Anterior cingulate cortex (tissue), 58 donors: ENCODE results near the gene WNT11.
A peak's percentile ranks its signal among the peaks of the same experiment; 100 is the strongest.

Experiments
- DNase-seq, 58 donors: peaks; one replicate each; lab custom pipeline; 2025; lab: John Stamatoyannopoulos, UW

Gene WNT11

DNA sequence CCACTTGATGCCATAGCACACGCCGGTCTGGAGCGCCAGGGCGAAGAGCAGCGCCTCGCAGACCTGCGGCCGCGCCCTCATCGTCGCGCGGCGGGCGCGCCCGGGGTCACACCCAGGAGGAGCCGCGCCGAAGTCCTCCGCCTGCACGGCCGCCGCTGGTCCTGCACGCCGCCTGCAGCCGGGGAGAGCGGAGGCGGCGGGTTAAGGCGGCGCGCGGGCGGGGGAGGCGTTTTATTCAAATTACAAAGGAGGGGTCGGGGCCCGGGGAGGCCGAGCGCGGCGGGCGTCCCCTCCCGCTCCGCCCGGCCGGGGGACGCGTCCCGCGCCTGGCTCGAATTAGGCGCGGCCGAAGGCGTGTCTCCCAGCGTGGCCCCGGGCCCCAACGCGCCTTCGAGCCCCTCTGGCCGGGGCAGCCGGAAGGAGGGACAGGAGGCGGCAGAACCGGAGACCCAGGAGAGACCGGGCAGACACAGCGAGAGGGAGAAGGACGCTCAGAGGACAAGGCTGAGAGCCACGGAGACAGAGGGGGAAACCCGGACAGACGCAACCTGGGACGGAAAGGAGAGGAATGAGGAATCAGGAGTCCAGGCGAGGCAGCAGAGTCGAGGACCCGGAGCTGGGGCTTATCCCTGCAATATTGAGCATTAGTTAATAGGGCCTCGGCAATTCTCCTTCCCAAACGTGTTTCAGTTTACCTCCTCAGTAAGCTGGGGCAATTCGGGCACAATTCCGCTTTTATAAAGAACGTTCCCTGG is at the start of gene WNT11:
TSS of gene WNT11 (minus strand) at position 176 of the 755 bp plus-strand sequence. CDS start at position 81, 95 bp downstream.
- no peak for DNase-seq

- DNase-seq: peak in 1 of 58 donors; percentile 20
These were observed 47.1 kb upstream of the WNT11 start for GRCh38 chr11:76253416-76253815.

- no peak for DNase-seq
These were observed 46.3 kb upstream of the WNT11 start for GRCh38 chr11:76252631-76253070.

- DNase-seq: no peak
These were observed 45.3 kb upstream of the WNT11 start for GRCh38 chr11:76251576-76251975.

GRCh38 chr11:76251226-76251575 is 44.9 kb upstream of the WNT11 start:
- no peak for DNase-seq

DNA sequence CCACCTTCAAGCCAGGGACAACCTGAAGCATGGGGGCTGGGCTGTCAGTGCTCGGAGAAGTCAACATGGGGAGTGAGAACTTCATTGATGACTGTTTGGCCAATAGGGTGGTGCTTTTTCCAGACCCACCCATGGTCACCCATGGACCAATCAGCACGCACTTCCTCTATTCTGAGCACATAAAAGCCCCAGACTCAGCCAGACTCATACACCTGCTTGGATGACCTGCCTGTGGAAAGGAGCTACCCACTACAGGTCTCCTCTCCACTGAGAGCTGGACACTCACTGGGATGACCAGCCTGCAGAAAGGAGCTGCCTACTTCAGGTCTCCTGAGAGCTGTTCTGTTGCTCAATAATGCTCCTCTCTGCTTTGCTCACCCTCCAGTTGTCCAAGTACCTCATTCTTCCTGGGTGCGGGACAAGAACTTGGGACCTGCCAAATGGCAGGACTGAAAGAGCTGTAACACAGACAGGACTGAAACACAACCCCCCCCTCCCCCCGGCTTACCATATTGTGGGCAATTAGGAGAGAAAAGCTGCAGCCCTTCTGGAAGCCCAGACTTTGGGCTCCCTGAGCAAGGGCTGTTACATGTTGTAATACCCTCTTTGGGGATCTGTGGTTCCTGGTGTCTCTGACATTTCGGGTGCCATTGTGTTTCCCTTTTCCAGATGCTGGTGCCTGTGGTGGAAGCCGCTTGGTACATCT is 44.4 kb upstream of the WNT11 start:
- no peak for DNase-seq

DNA sequence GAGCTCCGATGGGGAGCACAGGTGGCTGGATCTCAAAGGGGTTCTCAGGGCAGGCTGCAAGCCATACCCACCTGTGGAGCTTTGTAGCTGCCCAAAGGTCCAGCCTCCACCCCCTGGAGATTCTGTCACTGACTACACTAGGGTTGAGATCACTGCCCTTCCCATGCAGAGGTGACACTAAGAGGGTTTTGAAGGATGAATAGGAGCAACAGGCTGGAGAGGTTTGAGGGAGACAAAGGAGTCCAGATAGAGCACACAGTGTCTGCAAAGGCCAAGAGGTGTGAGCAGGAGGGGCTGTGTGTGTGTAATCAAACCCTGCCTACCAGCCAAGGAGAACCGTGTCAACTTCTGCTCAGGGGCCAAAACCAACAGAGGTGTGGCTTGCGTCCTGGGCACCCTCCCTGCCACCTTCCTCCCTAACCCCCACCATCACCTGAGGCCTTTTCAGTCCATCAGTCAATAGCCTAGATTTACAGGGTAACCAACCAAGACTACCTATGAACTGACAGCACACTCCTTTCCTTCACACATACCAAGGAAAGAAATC is 43.0 kb upstream of the WNT11 start:
- DNase-seq: no peak

DNA sequence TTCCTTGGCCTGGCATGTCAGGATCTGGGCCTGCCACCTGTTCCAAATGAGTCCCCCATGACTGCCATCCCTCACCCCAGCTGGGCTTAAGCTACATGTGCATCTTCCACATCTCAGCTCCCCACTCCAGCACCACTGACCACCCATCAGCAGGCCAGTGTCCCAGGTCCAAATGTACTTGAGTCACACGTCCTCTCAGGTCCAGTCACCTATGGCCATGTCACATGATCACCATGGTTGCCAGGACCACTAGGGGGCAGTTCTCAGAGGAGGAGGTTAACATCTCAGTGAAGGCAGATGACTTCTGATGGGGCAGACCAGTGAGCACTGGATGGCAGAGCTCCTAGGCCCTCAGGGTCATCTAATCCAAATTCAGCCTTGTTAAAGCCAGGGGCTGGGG is 41.9 kb upstream of the WNT11 start:
- no peak for DNase-seq

GRCh38 chr11:76247091-76247490 is 40.8 kb upstream of the WNT11 start:
- DNase-seq: no peak

DNA sequence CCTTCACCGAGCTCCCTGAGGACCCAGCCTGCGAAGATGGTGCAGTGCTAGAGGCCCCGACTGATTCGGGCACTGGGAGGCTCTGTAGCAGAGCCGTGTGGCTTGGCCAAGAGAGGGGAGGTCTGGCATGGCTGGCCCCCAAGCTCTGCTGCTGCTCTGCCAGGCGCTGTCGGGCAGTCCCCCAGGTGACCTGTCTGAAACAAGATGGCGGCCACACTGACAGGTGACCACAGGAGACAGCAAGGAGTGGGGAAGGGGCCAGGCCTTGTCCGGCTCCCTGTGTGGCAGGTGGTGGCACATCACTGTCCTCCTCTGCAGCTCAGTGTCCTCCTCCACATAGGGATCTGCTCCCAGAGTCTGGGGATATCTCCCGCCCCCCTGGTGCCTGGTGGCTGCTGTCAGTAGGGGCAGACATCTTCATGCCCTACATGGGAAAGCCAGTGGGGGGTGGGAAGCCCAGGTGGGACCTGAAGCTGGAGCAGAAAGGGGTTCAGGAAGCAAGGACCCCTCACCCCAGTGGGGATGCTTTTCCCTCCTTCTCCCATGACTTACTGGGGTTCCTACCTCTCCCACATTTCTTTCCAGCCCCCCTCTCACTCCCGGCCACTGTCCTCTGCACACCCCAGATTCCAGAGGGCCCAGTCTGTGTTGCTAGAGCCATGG is 40.1 kb upstream of the WNT11 start:
- no peak for DNase-seq

GRCh38 chr11:76245720-76246119 is 39.4 kb upstream of the WNT11 start:
- DNase-seq: no peak

DNA sequence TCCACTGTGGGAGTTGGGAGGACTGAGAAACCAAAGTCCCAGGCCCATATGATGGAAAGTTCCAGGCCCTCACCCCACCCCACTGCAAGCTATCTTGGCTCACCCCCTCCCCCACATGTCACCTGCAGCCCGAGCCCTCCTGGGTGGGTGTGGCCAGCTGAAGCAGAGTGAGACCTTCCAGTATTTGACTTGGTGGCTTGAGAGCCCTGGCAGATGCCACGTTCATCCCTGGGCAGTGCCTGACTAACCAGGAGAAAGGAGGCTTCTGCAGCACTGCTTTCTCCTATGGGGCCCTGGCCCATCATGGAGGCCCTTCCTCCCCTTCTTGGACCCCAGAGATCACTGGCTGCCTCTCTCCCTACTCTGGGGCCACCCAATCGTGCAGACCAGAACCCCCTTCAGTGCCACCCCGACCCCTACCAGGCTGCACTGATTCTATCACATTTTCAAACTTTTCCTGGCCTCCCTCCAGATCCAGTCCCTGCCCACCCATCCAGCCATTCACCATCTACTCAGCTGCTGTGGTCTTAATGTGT is 38.1 kb upstream of the WNT11 start:
- no peak for DNase-seq

DNA sequence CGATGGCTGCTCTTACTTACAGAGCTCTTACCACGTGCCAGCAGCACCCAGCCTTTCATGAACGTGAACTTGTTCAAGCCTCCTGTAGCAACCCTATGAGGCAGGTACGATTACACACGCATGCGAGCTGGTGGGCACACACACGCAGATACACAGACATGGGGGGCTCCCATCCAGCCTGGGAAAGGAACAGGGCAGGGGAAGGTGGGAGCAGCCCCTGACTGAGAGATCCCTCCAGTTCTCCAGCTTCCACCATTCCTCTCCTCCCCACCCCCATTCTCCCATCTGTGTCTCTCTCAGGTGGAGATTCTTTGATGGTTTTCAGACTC is 37.6 kb upstream of the WNT11 start:
- DNase-seq: no peak

- DNase-seq: no peak
These were observed 37.1 kb upstream of the WNT11 start for GRCh38 chr11:76243193-76243956.

GRCh38 chr11:76242004-76242779 is 35.9 kb upstream of the WNT11 start:
- DNase-seq: no peak

GRCh38 chr11:76241243-76242000 is 35.1 kb upstream of the WNT11 start:
- no peak for DNase-seq

DNA sequence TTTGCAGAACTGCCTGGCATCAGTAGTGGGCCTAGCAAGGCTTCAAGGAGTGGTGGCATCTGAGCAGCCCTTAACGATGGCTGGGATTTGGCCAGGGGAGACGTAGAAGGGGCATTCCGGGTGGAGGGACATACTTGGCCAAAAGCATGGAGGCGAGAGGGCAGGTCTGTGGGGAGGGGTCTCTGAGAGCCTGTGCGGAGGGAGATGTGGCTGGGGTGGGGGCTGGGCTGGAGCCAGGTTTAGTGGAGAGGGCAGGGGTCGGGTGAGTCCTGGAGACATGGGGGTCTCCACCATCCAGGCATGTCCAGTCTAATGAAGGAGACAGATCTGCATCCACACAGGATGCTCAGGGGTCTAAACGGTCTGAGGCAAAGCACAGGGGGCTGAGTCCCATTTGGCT is 34.4 kb upstream of the WNT11 start:
- no peak for DNase-seq

DNA sequence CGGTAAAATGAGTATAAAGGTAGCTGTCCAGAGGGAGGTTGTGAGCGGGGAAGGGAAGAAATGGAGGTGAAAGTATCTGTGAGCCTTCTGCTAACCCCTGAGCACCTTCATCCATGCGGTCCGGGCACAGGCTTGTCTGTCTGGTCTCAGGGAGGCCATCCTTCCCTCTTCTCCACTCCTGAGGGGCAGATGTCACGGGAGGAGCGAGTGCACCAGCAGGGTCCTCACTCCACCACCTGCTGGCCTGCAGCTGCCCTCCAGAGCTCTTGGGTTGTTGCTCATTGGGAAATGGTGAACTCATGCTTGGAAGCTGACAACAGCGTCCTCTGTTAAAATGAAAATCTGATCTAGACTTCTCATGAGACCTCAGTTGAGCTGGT is 33.8 kb upstream of the WNT11 start:
- DNase-seq: no peak
